IMR-90 (cell line): ENCODE measurements around the gene SLC6A16. TPM values are rescaled to one million over a fixed set of nuclear protein-coding genes. Genes with fewer than 3 reads are reported as not detected.

Experiments
- ATAC-seq: fragments of 200-7000 bp; cut with Tn5 transposase; 2 replicates; pipeline ENCODE4 v1.9.1; 2020; ENCODE audit warnings: low read depth, mild to moderate bottlenecking, moderate library complexity
- BruUV-seq: library from RNA; stranded (reverse); fragments of 400-500 nt; replicated peaks from 2 replicates; lab custom pipeline; 2021; lab: Mats Ljungman, UMichigan
- CTCF ChIA-PET: fragments of 300-600 bp; formaldehyde crosslinking; extraction: SDS; loops from one replicate; lab custom pipeline; 2021; ENCODE audit warnings: antibody characterized with exemption; lab: Yijun Ruan, JAX
- POLR2A ChIA-PET: fragments of 300-600 bp; sonication (Branson Sonifier 250); formaldehyde crosslinking; loops from one replicate; lab custom pipeline; 2022; ENCODE audit warnings: antibody characterized with exemption; ENCODE audit not compliant: unreplicated experiment; lab: Charles Lee
- DNase-seq: peaks from one replicate; pipeline ENCODE4 v3.0.0; 2013
- H2AFZ ChIP-seq: replicated peaks from 2 replicates; pipeline ENCODE3; 2013; ENCODE audit warnings: low read length, mild to moderate bottlenecking; ENCODE audit not compliant: poor library complexity
- H2AK5ac ChIP-seq: 2 replicates; pipeline ENCODE4 v1.6.1; 2013; ENCODE audit warnings: low read depth, low read length, inconsistent platforms
- H2AK9ac ChIP-seq: replicated peaks from 2 replicates; pipeline ENCODE3; 2013; ENCODE audit warnings: mild to moderate bottlenecking, low read depth, low read length, moderate library complexity; ENCODE audit not compliant: poor library complexity
- H2BK120ac ChIP-seq: 2 replicates; pipeline ENCODE4 v1.6.1; 2013; ENCODE audit warnings: low read depth, low read length, inconsistent platforms
- H2BK15ac ChIP-seq: 3 replicates; pipeline ENCODE4 v1.6.1; 2013; ENCODE audit warnings: low read depth, low read length, inconsistent platforms
- H2BK20ac ChIP-seq: 2 replicates; pipeline ENCODE4 v1.6.1; 2013; ENCODE audit warnings: low read depth, mild to moderate bottlenecking, inconsistent platforms, low read length, moderate library complexity
- H2BK5ac ChIP-seq: 2 replicates; pipeline ENCODE4 v1.6.1; 2013; ENCODE audit warnings: mild to moderate bottlenecking, low read depth, low read length, inconsistent platforms; ENCODE audit not compliant: poor library complexity, severe bottlenecking
- H3K14ac ChIP-seq: replicated peaks from 2 replicates; pipeline ENCODE4 v1.6.1; 2013; ENCODE audit warnings: low read depth, low read length, inconsistent platforms
- H3K18ac ChIP-seq: 2 replicates; pipeline ENCODE4 v1.6.1; 2013; ENCODE audit warnings: low read depth, low read length, control low read depth
- H3K23ac ChIP-seq: 2 replicates; pipeline ENCODE4 v1.6.1; 2013; ENCODE audit warnings: low read depth, low read length, inconsistent platforms
- H3K27ac ChIP-seq: 2 replicates; pipeline ENCODE4 v1.5.1; 2013; ENCODE audit warnings: mild to moderate bottlenecking, control low read depth, low read length; ENCODE audit not compliant: insufficient read depth
- H3K27me3 ChIP-seq: 2 replicates; pipeline ENCODE4 v1.6.1; 2013; ENCODE audit warnings: low read length; ENCODE audit not compliant: control insufficient read depth, insufficient read depth
- H3K36me3 ChIP-seq: 2 replicates; pipeline ENCODE4 v1.6.1; 2013; ENCODE audit warnings: low read length, mixed read lengths; ENCODE audit not compliant: control insufficient read depth, insufficient read depth
- H3K4ac ChIP-seq: 2 replicates; pipeline ENCODE4 v1.6.1; 2013; ENCODE audit warnings: low read depth, low read length, inconsistent platforms
- H3K4me1 ChIP-seq: 2 replicates; pipeline ENCODE4 v1.6.1; 2013; ENCODE audit warnings: low read length, mixed read lengths; ENCODE audit not compliant: control insufficient read depth, insufficient read depth
- H3K4me2 ChIP-seq: 2 replicates; pipeline ENCODE4 v1.6.1; 2013; ENCODE audit warnings: low read depth, mild to moderate bottlenecking, control low read depth, low read length, moderate library complexity
- H3K4me3 ChIP-seq: 2 replicates; pipeline ENCODE4 v1.5.1; 2013; ENCODE audit warnings: low read depth, mild to moderate bottlenecking, control low read depth, low read length, moderate library complexity; ENCODE audit not compliant: insufficient read depth
- H3K56ac ChIP-seq: 2 replicates; pipeline ENCODE4 v1.6.1; 2013; ENCODE audit warnings: low read length, inconsistent platforms; ENCODE audit not compliant: insufficient read depth; ENCODE audit errors: extremely low read depth
- H3K79me1 ChIP-seq, 2 experiments: 2 replicates each; pipeline ENCODE4 v1.6.1; 2013; ENCODE audit warnings: low read length in 2 of 2, inconsistent platforms in 1 of 2, low read depth in 1 of 2
- H3K9ac ChIP-seq: 2 replicates; pipeline ENCODE4 v1.6.1; 2013; ENCODE audit warnings: low read depth, low read length, control low read depth
- H3K9me1 ChIP-seq: 2 replicates; pipeline ENCODE4 v1.6.1; 2013; ENCODE audit warnings: low read length, inconsistent platforms; ENCODE audit not compliant: insufficient read depth
- H3K9me3 ChIP-seq: 2 replicates; pipeline ENCODE4 v1.6.1; 2013; ENCODE audit warnings: low read length; ENCODE audit not compliant: control insufficient read depth, insufficient read depth
- H4K20me1 ChIP-seq: 2 replicates; pipeline ENCODE4 v1.6.1; 2013; ENCODE audit warnings: low read length, inconsistent platforms; ENCODE audit not compliant: insufficient read depth
- H4K5ac ChIP-seq: 2 replicates; pipeline ENCODE4 v1.6.1; 2013; ENCODE audit warnings: mild to moderate bottlenecking, low read depth, low read length, control low read depth
- H4K8ac ChIP-seq, 2 experiments: 2 replicates each; pipeline ENCODE4 v1.6.1; 2013; ENCODE audit warnings: low read depth in 2 of 2, low read length in 2 of 2, control low read depth in 1 of 2, inconsistent platforms in 1 of 2
- H4K91ac ChIP-seq: 2 replicates; pipeline ENCODE4 v1.6.1; 2013; ENCODE audit warnings: low read depth, low read length, inconsistent platforms; ENCODE audit not compliant: insufficient read depth
- CHD1 ChIP-seq: IDR thresholded peaks from 2 replicates; pipeline ENCODE4 v1.6.1; 2012; ENCODE audit warnings: low read depth, low read length, improper control_type of control experiment
- CTCF ChIP-seq: conservative IDR thresholded peaks from 2 replicates; pipeline ENCODE4 v1.5.1; 2012; ENCODE audit warnings: mild to moderate bottlenecking, low read depth, low read length, improper control_type of control experiment
- RCOR1 ChIP-seq: IDR thresholded peaks from 2 replicates; pipeline ENCODE4 v1.6.1; 2012; ENCODE audit warnings: mild to moderate bottlenecking, low read length, improper control_type of control experiment; ENCODE audit not compliant: insufficient replicate concordance
- WGBS, 2 experiments: methylation state at CpG; one replicate each; pipeline versions ENCODE4 v1.1.5 to v1.1.7; 2013; ENCODE audit warnings: missing lambda C conversion rate in 2 of 2; ENCODE audit not compliant: insufficient read length in 1 of 2; ENCODE audit errors: extremely low coverage in 2 of 2; 5-methylcytosine and 5-hydroxymethylcytosine counted together
- dilution Hi-C: fragments of 300-500 bp; cut with HindIII; formaldehyde crosslinking; loops from one replicate; pipeline ENCODE4 v1.14.3; 2018; ENCODE audit warnings: low sequenced_read_pairs; ENCODE audit not compliant: unreplicated experiment
- in situ Hi-C: fragments of 300-500 bp; cut with MboI; formaldehyde crosslinking; loops from 3 replicates; pipeline ENCODE4 v1.14.3; 2019; ENCODE audit warnings: low sequenced_read_pairs, inconsistent platforms, mixed read lengths
- intact Hi-C: fragments of 100-400 bp; cut with micrococcal nuclease; formaldehyde crosslinking; loops from 2 replicates; pipeline ENCODE4 v1.10.0; 2022
- polyA plus RNA-seq, 3 experiments: library from polyadenylated mRNA; depleted of rRNA; stranded (reverse); fragments of >200 nt; gene quantifications; 2 replicates each; pipeline ENCODE4 v1.2.3, GENCODE V29; 2012; ENCODE audit warnings: low replicate concordance in 1 of 3
- total RNA-seq: library from RNA; depleted of rRNA; stranded (reverse); fragments of >200 nt; gene quantifications from 2 replicates; pipeline ENCODE4 v1.2.3, GENCODE V29; 2012

Gene SLC6A16
- total and polyA plus RNA-seq, 2 of the 4 experiments (the other 2 are of a cell fraction) = 0.18 to 0.89 TPM

GRCh38 chr19:49244256-49244655, 80.7 kb downstream of the SLC6A16 start:
- no peaks in the 10 kb centered on the region for H3K9me1 ChIP-seq
- no peak overlapping the region for H3K14ac ChIP-seq
- ChIA-PET POLR2A (no interaction called here), CTCF (no interaction called here)
- H2BK20ac ChIP-seq = no peak overlapping the region
- 76% methylated on average over 3 of the region's 9 CpGs; no CpG with 5 or more reads in 1 of the 2 experiments for WGBS, 2 experiments
- no peak overlapping the region for H3K56ac ChIP-seq
- H4K91ac ChIP-seq = no peak overlapping the region
- H3K9ac ChIP-seq = no peak overlapping the region
- ATAC-seq = no peak
- TF ChIP-seq CTCF (no peak), CHD1 (no peak), RCOR1 (no peak)
- no peak overlapping the region for H3K4me3 ChIP-seq
- no peak overlapping the region for H2AK9ac ChIP-seq
- no peak overlapping the region for H2BK15ac ChIP-seq
- peaks cover 9% of the 10 kb centered on the region; the same call in 1 of the 2 replicates for H3K27me3 ChIP-seq
- H3K9me3 ChIP-seq = no peaks in the 10 kb centered on the region
- no peak overlapping the region for H3K4ac ChIP-seq
- no peaks in the 10 kb centered on the region for H3K79me1 ChIP-seq
- H2BK5ac ChIP-seq = no peak overlapping the region
- intact Hi-C loops = no loop called here
- no peaks in the 10 kb centered on the region for H3K4me1 ChIP-seq
- H4K20me1 ChIP-seq = no peaks in the 10 kb centered on the region
- no TSS peak for BruUV-seq
- H2AK5ac ChIP-seq = no peak overlapping the region
- H4K8ac ChIP-seq = no peak overlapping the region
- no peak overlapping the region for H3K4me2 ChIP-seq
- H3K18ac ChIP-seq = no peak overlapping the region
- no peak overlapping the region for H2BK120ac ChIP-seq
- H3K36me3 ChIP-seq = no peaks in the 10 kb centered on the region
- dilution Hi-C loops = no loop called here
- no peak overlapping the region for H3K27ac ChIP-seq
- no peak for DNase-seq
- no peak overlapping the region for H3K23ac ChIP-seq
- in situ Hi-C loops = no loop called here
- H2AFZ ChIP-seq = no peak overlapping the region
- no peak overlapping the region for H4K5ac ChIP-seq
